Measurements from ENCODE around the gene TRIM8.

- no peak for TF ChIP-seq CTCF (IDR thresholded peaks at IDR 0.05; ENCODE audit: low read depth, low read length, poor library complexity, severe bottlenecking)
- TF ChIP-seq EZH2phosphoT487 (IDR thresholded peaks at IDR 0.05; ENCODE audit: borderline replicate concordance, low read length) = no peak
Observed at GRCh38 chr10:102682981-102683380, 38.7 kb downstream of the TRIM8 start.
